HuH-7.5 (cell line): Measurements from ENCODE around the gene LPIN1.
"Not testable (repeated sequence)": the region's sequence is repeated elsewhere in the genome, so short reads cannot be mapped to it uniquely, and the experiment has no call there.

ENCODE experiments used
- DNase-seq: peaks from one replicate; pipeline ENCODE4 v3.0.0; 2011; ENCODE audit warnings: low spot score

LPIN1 gene

GRCh38 chr2:11716689-11717321 is 29.6 kb upstream of the LPIN1 start:
- no peak for DNase-seq

- no peak for DNase-seq
These were observed 28.8 kb upstream of the LPIN1 start for GRCh38 chr2:11717623-11718022.

GRCh38 chr2:11718606-11719005 is 27.8 kb upstream of the LPIN1 start:
- DNase-seq = no peak

- no peak for DNase-seq
These were observed 27.0 kb upstream of the LPIN1 start for GRCh38 chr2:11719230-11719977.

- DNase-seq = no peak
These were observed 25.7 kb upstream of the LPIN1 start for GRCh38 chr2:11720752-11721151.

- DNase-seq = no peak
These were observed 24.0 kb upstream of the LPIN1 start for GRCh38 chr2:11722292-11723060.

GRCh38 chr2:11723061-11723371 is 23.4 kb upstream of the LPIN1 start:
- DNase-seq = no peak

- no peak for DNase-seq
These were observed 22.3 kb upstream of the LPIN1 start for GRCh38 chr2:11724151-11724550.

GRCh38 chr2:11726384-11726783 is 20.0 kb upstream of the LPIN1 start:
- no peak for DNase-seq

- DNase-seq = no peak
These were observed 16.8 kb upstream of the LPIN1 start for GRCh38 chr2:11729362-11730212.

GRCh38 chr2:11731214-11731984 is 15.0 kb upstream of the LPIN1 start:
- DNase-seq = not testable (repeated sequence)

GRCh38 chr2:11732587-11732986 is 13.8 kb upstream of the LPIN1 start:
- no peak for DNase-seq

- DNase-seq = not testable (repeated sequence)
These were observed 8.6 kb upstream of the LPIN1 start for GRCh38 chr2:11737852-11738251.

- DNase-seq = peak; percentile 55
These were observed 7.6 kb upstream of the LPIN1 start for GRCh38 chr2:11738589-11739436.

- DNase-seq = no peak
These were observed 5.7 kb upstream of the LPIN1 start for GRCh38 chr2:11740723-11741122.

- DNase-seq = no peak
These were observed 4.1 kb upstream of the LPIN1 start for GRCh38 chr2:11742317-11742701.

GRCh38 chr2:11742702-11743357 is 3.6 kb upstream of the LPIN1 start:
- no peak for DNase-seq

GRCh38 chr2:11743366-11743765 is 3.1 kb upstream of the LPIN1 start:
- no peak for DNase-seq

GRCh38 chr2:11743846-11744553 is 2.4 kb upstream of the LPIN1 start:
- DNase-seq = peak; percentile 95
